Smooth muscle cell (in vitro differentiated cells): ENCODE results near the gene MACROD2. TPM values are rescaled to one million over a fixed set of nuclear protein-coding genes. Genes with fewer than 3 reads are reported as not detected.

Experiments used
- DNase-seq: peaks from one replicate; lab custom pipeline; 2025; ENCODE audit not compliant: unreplicated experiment; lab: John Stamatoyannopoulos, UW
- H2AFZ ChIP-seq: fragments of 200-600 bp; sonication (generic); 2 replicates; pipeline ENCODE4 v1.6.0; 2016; ENCODE audit warnings: antibody characterized with exemption, low read depth, mild to moderate bottlenecking
- H3F3A ChIP-seq: fragments of 200-600 bp; sonication (generic); 2 replicates; pipeline ENCODE4 v1.6.0; 2017; ENCODE audit warnings: antibody characterized with exemption, low read depth
- H3K27ac ChIP-seq: fragments of 200-600 bp; sonication (generic); 2 replicates; pipeline ENCODE4 v1.5.1; 2016; ENCODE audit warnings: low read depth, mild to moderate bottlenecking
- H3K27me3 ChIP-seq: fragments of 200-600 bp; sonication (generic); 2 replicates; pipeline ENCODE4 v1.6.1; 2016; ENCODE audit warnings: low read depth, mild to moderate bottlenecking
- H3K36me3 ChIP-seq: fragments of 200-600 bp; sonication (generic); 2 replicates; pipeline ENCODE4 v1.5.1; 2016; ENCODE audit warnings: low read depth
- H3K4me1 ChIP-seq: fragments of 200-600 bp; sonication (generic); 2 replicates; pipeline ENCODE4 v1.5.1; 2016; ENCODE audit warnings: low read depth
- H3K4me2 ChIP-seq: fragments of 200-600 bp; sonication (generic); 2 replicates; pipeline ENCODE4 v1.6.0; 2016; ENCODE audit warnings: mild to moderate bottlenecking
- H3K4me3 ChIP-seq: fragments of 200-600 bp; sonication (generic); 2 replicates; pipeline ENCODE4 v1.5.1; 2016; ENCODE audit warnings: mild to moderate bottlenecking
- H3K79me2 ChIP-seq: fragments of 200-600 bp; sonication (generic); 2 replicates; pipeline ENCODE4 v1.6.0; 2016; ENCODE audit warnings: low read depth, mild to moderate bottlenecking
- H3K9ac ChIP-seq: fragments of 200-600 bp; sonication (generic); 2 replicates; pipeline ENCODE4 v1.6.0; 2016; ENCODE audit warnings: low read depth
- H3K9me3 ChIP-seq: fragments of 200-600 bp; sonication (generic); replicated peaks from 2 replicates; pipeline ENCODE4 v1.5.1; 2016; ENCODE audit warnings: low read depth
- H4K20me1 ChIP-seq: fragments of 200-600 bp; sonication (generic); 2 replicates; pipeline ENCODE4 v1.6.0; 2016; ENCODE audit warnings: low read depth
- WGBS: methylation state at CpG from one replicate; pipeline ENCODE4 v1.1.7; 2016; ENCODE audit warnings: low lambda C conversion rate; 5-methylcytosine and 5-hydroxymethylcytosine counted together
- polyA plus RNA-seq: library from polyadenylated mRNA; unstranded; fragments of >200 nt; fragmentation: Nextera tagmentation; extraction: Ambion mirVana; gene quantifications from 2 replicates; pipeline ENCODE4 v1.2.1, GENCODE V29; 2016
- total RNA-seq: library from RNA; depleted of rRNA; stranded (reverse); fragments of >200 nt; gene quantifications from 2 replicates; pipeline ENCODE4 v1.2.3, GENCODE V29; 2014
- TF ChIP-seq, protein P1 (sequence below): fragments of 200-600 bp; sonication (generic); IDR thresholded peaks from 2 replicates; pipeline ENCODE4 v1.5.1; 2017; ENCODE audit warnings: borderline replicate concordance, mild to moderate bottlenecking, antibody characterized with exemption; ENCODE audit not compliant: insufficient read depth, poor library complexity, severe bottlenecking

MACROD2 gene
- total and polyA plus RNA-seq, 2 experiments from 2014 or later: 0.04 to 0.32 TPM

DNA sequence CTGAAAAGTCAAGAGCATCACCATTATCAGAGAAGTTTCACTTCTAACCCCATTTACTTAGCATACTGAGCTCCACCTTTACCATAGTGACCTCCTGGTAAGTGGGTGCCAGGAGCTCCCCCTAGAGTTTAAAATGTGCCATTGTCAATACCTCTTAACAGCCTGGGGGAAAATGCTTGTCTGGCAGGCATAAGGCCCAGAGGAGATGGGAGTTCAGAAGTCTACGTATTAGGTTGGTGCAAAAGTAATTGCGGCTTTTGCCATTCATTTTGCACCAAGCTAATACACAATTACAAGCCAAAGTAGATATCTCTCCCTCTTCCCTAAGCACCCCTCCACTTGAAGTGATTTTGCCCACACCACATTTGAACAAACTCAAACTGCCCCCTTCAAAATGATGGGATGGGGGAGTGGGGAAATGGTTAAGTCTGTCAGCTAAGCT lies 1658.9 kb downstream of the MACROD2 start:
- Histone ChIP-seq H3K9ac (no peak overlapping the region), H3K4me3 (no peak overlapping the region), H3F3A (peaks cover 5% of the 10 kb centered on the region), H3K27ac (peak overlapping the region; percentile 51), H4K20me1 (no peaks in the 10 kb centered on the region), H3K27me3 (no peaks in the 10 kb centered on the region), H3K36me3 (no peaks in the 10 kb centered on the region), H3K79me2 (no peaks in the 10 kb centered on the region), H2AFZ (no peak overlapping the region), H3K4me2 (peak overlapping the region; percentile 13), H3K4me1 (peaks cover 26% of the 10 kb centered on the region), H3K9me3 (no peaks in the 10 kb centered on the region)
- 54% methylated on average over 2 of the region's 2 CpGs for WGBS
- TF ChIP-seq, protein P1, sequence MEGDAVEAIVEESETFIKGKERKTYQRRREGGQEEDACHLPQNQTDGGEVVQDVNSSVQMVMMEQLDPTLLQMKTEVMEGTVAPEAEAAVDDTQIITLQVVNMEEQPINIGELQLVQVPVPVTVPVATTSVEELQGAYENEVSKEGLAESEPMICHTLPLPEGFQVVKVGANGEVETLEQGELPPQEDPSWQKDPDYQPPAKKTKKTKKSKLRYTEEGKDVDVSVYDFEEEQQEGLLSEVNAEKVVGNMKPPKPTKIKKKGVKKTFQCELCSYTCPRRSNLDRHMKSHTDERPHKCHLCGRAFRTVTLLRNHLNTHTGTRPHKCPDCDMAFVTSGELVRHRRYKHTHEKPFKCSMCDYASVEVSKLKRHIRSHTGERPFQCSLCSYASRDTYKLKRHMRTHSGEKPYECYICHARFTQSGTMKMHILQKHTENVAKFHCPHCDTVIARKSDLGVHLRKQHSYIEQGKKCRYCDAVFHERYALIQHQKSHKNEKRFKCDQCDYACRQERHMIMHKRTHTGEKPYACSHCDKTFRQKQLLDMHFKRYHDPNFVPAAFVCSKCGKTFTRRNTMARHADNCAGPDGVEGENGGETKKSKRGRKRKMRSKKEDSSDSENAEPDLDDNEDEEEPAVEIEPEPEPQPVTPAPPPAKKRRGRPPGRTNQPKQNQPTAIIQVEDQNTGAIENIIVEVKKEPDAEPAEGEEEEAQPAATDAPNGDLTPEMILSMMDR: peak; percentile 57
- DNase-seq: no peak

GRCh38 chr20:15655295-15655874 lies 1660.1 kb downstream of the MACROD2 start:
- WGBS: 89% methylated on average over 7 of the region's 7 CpGs
- no peaks in the 10 kb centered on the region for H4K20me1 ChIP-seq
- no peaks in the 10 kb centered on the region for H3K79me2 ChIP-seq
- no peaks in the 10 kb centered on the region for H3K36me3 ChIP-seq
- no peaks in the 10 kb centered on the region for H3F3A ChIP-seq
- H3K4me2 ChIP-seq: peak overlapping the region; percentile 21
- no peaks in the 10 kb centered on the region for H3K9me3 ChIP-seq
- H3K4me1 ChIP-seq: peaks cover 20% of the 10 kb centered on the region
- no peaks in the 10 kb centered on the region for H3K27me3 ChIP-seq
- no peak overlapping the region for H3K4me3 ChIP-seq
- H3K9ac ChIP-seq: no peak overlapping the region
- no peak overlapping the region for H2AFZ ChIP-seq
- DNase-seq: no peak
- TF ChIP-seq, protein P1: no peak
- H3K27ac ChIP-seq: no peak overlapping the region

DNA sequence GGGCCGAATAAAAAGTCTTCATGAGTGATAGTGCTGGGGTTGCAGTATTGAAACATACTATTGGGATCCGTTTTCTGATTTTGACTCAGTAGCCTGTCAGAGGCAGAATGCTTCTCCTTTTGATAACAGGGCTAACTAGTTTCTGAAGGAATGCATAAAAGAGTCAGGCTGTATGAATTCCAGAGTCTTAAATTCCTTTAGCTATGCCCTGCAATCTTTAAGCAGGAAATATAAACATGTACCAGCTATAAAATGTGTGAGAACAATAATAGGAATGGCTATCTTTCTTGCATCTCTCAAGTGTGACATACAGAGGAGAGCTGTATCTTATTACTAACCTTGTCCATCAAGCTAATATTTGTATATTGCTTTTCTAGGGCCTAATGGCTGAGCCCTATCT lies 1660.8 kb downstream of the MACROD2 start:
- Histone ChIP-seq H3K4me3 (no peak overlapping the region), H4K20me1 (no peaks in the 10 kb centered on the region), H3F3A (no peaks in the 10 kb centered on the region), H3K9ac (no peak overlapping the region), H3K4me1 (peaks cover 20% of the 10 kb centered on the region), H3K36me3 (no peaks in the 10 kb centered on the region), H3K27ac (no peak overlapping the region), H3K9me3 (no peaks in the 10 kb centered on the region), H3K79me2 (no peaks in the 10 kb centered on the region), H3K4me2 (peak overlapping the region; percentile 21), H2AFZ (no peak overlapping the region), H3K27me3 (no peaks in the 10 kb centered on the region)
- WGBS: 58% methylated on average over 2 of the region's 2 CpGs
- DNase-seq: no peak
- TF ChIP-seq, protein P1: no peak

DNA sequence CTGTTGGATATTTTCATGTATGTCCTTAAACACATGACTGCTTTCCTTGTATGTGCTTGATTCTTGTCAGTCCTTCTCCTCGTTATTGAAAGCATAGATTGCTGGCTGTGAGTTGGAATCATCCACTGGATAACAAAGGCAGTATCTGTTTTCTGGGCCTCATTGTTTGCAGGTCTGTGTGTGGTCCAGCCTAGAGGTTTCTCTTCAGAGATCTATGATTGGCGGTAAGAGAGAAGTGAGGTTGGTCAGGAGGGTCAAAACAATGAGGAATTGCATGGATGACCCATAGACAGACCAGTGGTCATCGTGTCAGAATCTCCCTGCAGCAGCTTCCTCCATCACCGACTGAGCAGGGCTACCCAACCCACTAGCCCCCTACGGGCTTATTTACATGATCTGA lies 1663.0 kb downstream of the MACROD2 start:
- 89% methylated on average over 5 of the region's 5 CpGs for WGBS
- Histone ChIP-seq H3F3A (no peaks in the 10 kb centered on the region), H4K20me1 (no peaks in the 10 kb centered on the region), H3K79me2 (no peaks in the 10 kb centered on the region), H3K4me2 (no peak overlapping the region), H3K27ac (no peak overlapping the region), H3K4me1 (peaks cover 20% of the 10 kb centered on the region), H3K9ac (no peak overlapping the region), H3K36me3 (no peaks in the 10 kb centered on the region), H2AFZ (no peak overlapping the region), H3K9me3 (no peaks in the 10 kb centered on the region), H3K4me3 (no peak overlapping the region), H3K27me3 (no peaks in the 10 kb centered on the region)
- TF ChIP-seq, protein P1: no peak
- no peak for DNase-seq
